Uterus (tissue), 4 donors: ENCODE data around the gene AP1M2. TPM values are rescaled to one million over a fixed set of nuclear protein-coding genes. Genes with fewer than 3 reads are reported as not detected.

Source experiments
- DNase-seq, 2 donors: peaks; one replicate each; pipeline ENCODE4 v3.0.0-alpha.2; 2019 to 2020
- H3K27ac ChIP-seq, 2 donors: fragments of 200-600 bp; sonication (generic); 1 replicate in 1 of 2; 2 replicates in 1 of 2; pipeline ENCODE4 v1.5.1; 2016 to 2018
- H3K27me3 ChIP-seq, 2 donors: fragments of 200-600 bp; sonication (generic); one replicate each; pipeline ENCODE4 v1.5.1; 2018 to 2019; ENCODE audit warnings: control low read depth in 1 of 2
- H3K36me3 ChIP-seq, 2 donors: fragments of 200-600 bp; sonication (generic); one replicate each; pipeline ENCODE4 v1.5.1; 2019; ENCODE audit warnings: control low read depth in 1 of 2
- H3K4me1 ChIP-seq, 2 donors: fragments of 200-600 bp; sonication (generic); one replicate each; pipeline ENCODE4 v1.5.1; 2018 to 2019; ENCODE audit warnings: control low read depth in 1 of 2
- H3K4me3 ChIP-seq, 2 donors: fragments of 200-600 bp; sonication (generic); 1 replicate in 1 of 2; 2 replicates in 1 of 2; pipeline ENCODE4 v1.5.1; 2018 to 2019; ENCODE audit warnings: mild to moderate bottlenecking in 1 of 2
- H3K9me3 ChIP-seq, 2 donors: fragments of 200-600 bp; sonication (generic); one replicate each; pipeline ENCODE4 v1.5.1; 2019; ENCODE audit warnings: control low read depth in 1 of 2
- CTCF ChIP-seq, 4 experiments: fragments of 200-600 bp in 2 of 4; fragments of 450-650 bp in 2 of 4; sonication (generic) in 2 of 4; IDR thresholded peaks; one replicate each; pipeline ENCODE4 v1.5.1; 2016 to 2019; ENCODE audit warnings: antibody characterized with exemption in 4 of 4, mild to moderate bottlenecking in 2 of 4, moderate library complexity in 1 of 4
- POLR2A ChIP-seq, 2 donors: fragments of 450-650 bp; IDR thresholded peaks; one replicate each; pipeline ENCODE4 v1.6.1; 2016; ENCODE audit warnings: antibody characterized with exemption in 2 of 2, mild to moderate bottlenecking in 1 of 2, moderate library complexity in 1 of 2
- intact Hi-C: fragments of 100-400 bp; cut with DNase I; formaldehyde crosslinking; loops from one replicate; pipeline ENCODE4 v1.15.1; 2023; ENCODE audit warnings: low total_unique reads
- total RNA-seq, 4 donors: library from RNA; depleted of rRNA in 3 of 4; stranded (reverse); fragments of >200 nt in 3 of 4; gene quantifications; one replicate each; pipeline versions ENCODE4 v1.1.0 to v1.2.4, GENCODE V29; 2014 to 2023
- donor health status: DM: yes; HTN: yes; CAD: no.

AP1M2 gene
- total RNA-seq: 10 to 100 TPM in 2 of 4 donors, not detected in 2; 14.9 to 16.7 TPM

- Histone ChIP-seq H3K4me3 (no peak within 1 kb of the TSS), H3K36me3 (no peaks in the 10 kb centered on the region), H3K9me3 (no peaks in the 10 kb centered on the region), H3K27ac (no peak within 1 kb of the TSS), H3K27me3 (peaks cover 0 to 6% of the 10 kb centered on the region in 2 donors), H3K4me1 (no peaks in the 10 kb centered on the region)
- intact Hi-C loops: no loop called here
- DNase-seq: no peak
- no peak for TF ChIP-seq CTCF (IDR thresholded peaks at IDR 0.05)
- no peak for TF ChIP-seq POLR2A (IDR thresholded peaks at IDR 0.05)
These were observed at the start of gene AP1M2 for GRCh38 chr19:10587022-10587838. AP1M2 (minus strand) TSS chr19:10587312; CDS start chr19:10587231, 81 bp downstream.

- Histone ChIP-seq H3K4me1 (no peaks in the 10 kb centered on the region), H3K27ac (no peak overlapping the region), H3K27me3 (no peaks in the 10 kb centered on the region), H3K9me3 (no peaks in the 10 kb centered on the region), H3K36me3 (no peaks in the 10 kb centered on the region), H3K4me3 (no peak overlapping the region)
- no peak for DNase-seq
- no peak for TF ChIP-seq POLR2A (IDR thresholded peaks at IDR 0.05)
- TF ChIP-seq CTCF (IDR thresholded peaks at IDR 0.05): no peak
- intact Hi-C loops: no loop called here
These were observed 49.3 kb upstream of the AP1M2 start for GRCh38 chr19:10636304-10636972.

- H3K9me3 ChIP-seq: no peaks in the 10 kb centered on the region
- intact Hi-C loops: no loop called here
- DNase-seq: no peak
These were observed 47.9 kb upstream of the AP1M2 start for GRCh38 chr19:10634963-10635362.

GRCh38 chr19:10634430-10634829 is 47.3 kb upstream of the AP1M2 start:
- Histone ChIP-seq H3K36me3 (no peaks in the 10 kb centered on the region), H3K27ac (no peak overlapping the region), H3K27me3 (no peaks in the 10 kb centered on the region), H3K4me3 (no peak overlapping the region), H3K4me1 (no peaks in the 10 kb centered on the region), H3K9me3 (no peaks in the 10 kb centered on the region)
- TF ChIP-seq CTCF (IDR thresholded peaks at IDR 0.05) (no peak), POLR2A (IDR thresholded peaks at IDR 0.05) (no peak)
- intact Hi-C loops: no loop called here
- no peak for DNase-seq

More at GRCh38 chr19:10634963-10635362, 47.9 kb upstream of the AP1M2 start:
- TF ChIP-seq CTCF (IDR thresholded peaks at IDR 0.05) (no peak), POLR2A (IDR thresholded peaks at IDR 0.05) (no peak)
- H3K4me1 ChIP-seq: no peaks in the 10 kb centered on the region
- no peak overlapping the region for H3K27ac ChIP-seq
- H3K27me3 ChIP-seq: no peaks in the 10 kb centered on the region
- H3K36me3 ChIP-seq: no peaks in the 10 kb centered on the region
- H3K4me3 ChIP-seq: no peak overlapping the region

- H3K4me3 ChIP-seq: no peak overlapping the region
- no peaks in the 10 kb centered on the region for H3K27me3 ChIP-seq
- intact Hi-C loops: no loop called here
- no peak overlapping the region for H3K27ac ChIP-seq
- no peak for DNase-seq
- H3K4me1 ChIP-seq: no peaks in the 10 kb centered on the region
- no peaks in the 10 kb centered on the region for H3K36me3 ChIP-seq
- TF ChIP-seq POLR2A (IDR thresholded peaks at IDR 0.05): no peak
- TF ChIP-seq CTCF (IDR thresholded peaks at IDR 0.05): no peak
- no peaks in the 10 kb centered on the region for H3K9me3 ChIP-seq
These were observed 44.8 kb upstream of the AP1M2 start for GRCh38 chr19:10631874-10632273.
